Head of caudate nucleus (tissue), 42 donors: ENCODE measurements around the gene DNAI2.

Experiments
- DNase-seq, 42 donors: peaks; one replicate each; pipeline versions ENCODE4 v3.0.0 to v3.0.0-alpha.2; 2020 to 2021; ENCODE audit warnings: mixed read lengths in 7 of 42
- intact Hi-C: fragments of 100-400 bp; cut with DNase I; formaldehyde crosslinking; loops from one replicate; pipeline ENCODE4 v1.15.0; 2022

DNAI2 gene

DNA sequence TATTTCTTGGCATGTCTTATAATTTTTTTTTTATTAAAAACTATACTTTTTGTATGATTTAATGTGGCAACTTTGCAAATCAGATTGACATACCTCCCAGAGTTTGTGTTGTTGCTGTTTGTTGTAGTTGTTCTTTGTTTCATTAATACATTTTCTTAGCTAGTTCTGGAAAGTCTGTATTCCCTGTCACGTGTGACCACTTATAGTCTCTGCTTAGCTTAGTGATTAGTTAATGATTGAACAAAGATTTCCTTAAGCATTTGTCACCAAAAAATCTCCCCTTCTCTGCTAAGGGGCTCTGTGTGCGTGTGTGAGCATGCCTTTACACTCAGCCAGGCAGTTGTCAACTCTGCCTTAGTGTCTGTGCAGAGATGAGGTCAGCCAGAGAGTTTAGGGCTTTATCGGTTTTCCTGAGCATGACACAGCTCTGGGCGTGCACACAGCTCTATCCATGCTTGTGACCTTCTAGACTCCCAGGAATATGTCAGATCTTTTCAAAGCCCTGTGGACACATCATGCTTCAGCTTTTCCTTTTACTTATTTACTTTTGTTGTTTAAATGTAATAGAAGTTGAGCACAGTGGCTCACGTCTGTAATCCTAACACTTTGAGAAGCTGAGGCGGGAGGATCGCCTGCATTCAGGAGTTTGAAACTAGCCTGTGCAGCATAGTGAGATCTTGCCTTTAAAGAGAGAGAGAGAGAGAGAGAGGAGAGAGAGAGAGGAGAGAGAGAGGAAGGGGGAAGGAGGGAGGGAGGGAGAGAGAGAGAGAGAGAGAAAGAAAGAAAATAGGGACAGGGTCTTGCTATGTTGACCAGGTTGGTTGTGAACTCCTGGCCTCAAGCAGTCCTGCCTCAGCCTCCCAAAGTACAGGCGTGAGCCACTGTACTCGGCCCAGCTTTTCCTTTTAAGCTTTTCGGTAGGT is 21.9 kb downstream of the DNAI2 start:
- no peak for DNase-seq
- intact Hi-C loops = loop anchor here (2.0 kb wide), 1 partner anchor 85 kb away; no protein-coding TSS in a partner anchor

DNA sequence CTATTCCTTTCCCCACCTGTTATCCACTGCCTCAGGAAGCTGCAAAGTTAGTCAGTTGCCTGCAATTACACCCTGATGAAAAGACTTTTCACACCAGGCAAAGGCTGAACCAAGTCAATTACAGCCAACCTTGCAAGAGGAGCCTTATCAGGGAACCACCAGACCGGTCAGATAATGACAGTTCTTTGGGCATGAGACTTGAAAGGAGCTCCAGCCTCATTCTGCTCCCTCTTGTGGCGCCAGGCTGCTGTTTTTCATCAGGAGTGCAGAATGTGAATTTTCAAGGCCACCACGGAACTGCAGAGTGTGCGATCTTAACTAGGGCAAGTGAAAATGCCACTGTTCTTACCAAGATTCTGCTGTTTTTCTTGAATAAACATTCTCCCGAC is 22.5 kb downstream of the DNAI2 start:
- DNase-seq = peak; percentile 39 to 93 (median 83)
- intact Hi-C loops = loop anchor here (2.0 kb wide), 1 partner anchor 86 kb away; no protein-coding TSS in a partner anchor

DNA sequence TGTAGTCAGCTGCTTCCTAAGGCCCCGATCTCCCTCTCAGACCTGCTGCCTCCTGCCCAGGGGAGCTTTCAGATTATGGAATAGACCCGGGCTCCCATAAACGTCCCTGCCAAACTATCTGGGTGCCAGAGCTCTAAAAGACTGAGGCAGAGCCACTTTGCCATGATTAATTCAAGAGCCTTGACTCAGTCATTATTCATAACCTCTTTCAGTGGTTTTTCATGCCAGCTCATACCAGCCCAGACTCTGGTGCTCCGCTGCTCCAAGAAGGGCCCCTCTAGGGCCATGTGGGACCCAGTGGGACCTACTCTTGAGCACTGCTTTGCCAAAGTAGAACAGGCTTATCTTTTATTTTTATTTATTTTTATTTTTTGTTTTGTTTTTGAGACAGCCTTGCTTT is 23.9 kb downstream of the DNAI2 start:
- intact Hi-C loops = loop anchor here (2.0 kb wide), 1 partner anchor 87 kb away; no protein-coding TSS in a partner anchor
- peak in 1 of 42 donors; percentile 58 for DNase-seq

DNA sequence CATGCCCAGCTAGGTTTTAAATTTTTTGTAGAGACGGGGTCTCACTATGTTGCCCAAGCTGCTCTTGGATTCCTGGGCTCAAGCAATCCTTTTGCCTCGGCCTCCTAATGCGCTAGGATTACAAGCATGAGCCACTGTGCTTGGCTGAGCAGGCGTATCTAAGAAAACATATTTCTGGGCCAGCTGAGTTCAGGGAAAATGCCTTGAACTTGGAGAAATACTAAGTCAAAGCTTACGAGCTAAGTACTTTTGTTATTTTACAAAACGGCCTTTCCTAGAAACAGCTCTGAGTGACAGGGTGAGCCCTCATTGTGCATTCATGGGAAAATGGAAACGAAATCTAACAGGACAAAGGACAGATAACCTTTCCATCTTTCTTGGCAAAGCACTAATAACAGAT is 24.7 kb downstream of the DNAI2 start:
- intact Hi-C loops = no loop called here
- DNase-seq = no peak

DNA sequence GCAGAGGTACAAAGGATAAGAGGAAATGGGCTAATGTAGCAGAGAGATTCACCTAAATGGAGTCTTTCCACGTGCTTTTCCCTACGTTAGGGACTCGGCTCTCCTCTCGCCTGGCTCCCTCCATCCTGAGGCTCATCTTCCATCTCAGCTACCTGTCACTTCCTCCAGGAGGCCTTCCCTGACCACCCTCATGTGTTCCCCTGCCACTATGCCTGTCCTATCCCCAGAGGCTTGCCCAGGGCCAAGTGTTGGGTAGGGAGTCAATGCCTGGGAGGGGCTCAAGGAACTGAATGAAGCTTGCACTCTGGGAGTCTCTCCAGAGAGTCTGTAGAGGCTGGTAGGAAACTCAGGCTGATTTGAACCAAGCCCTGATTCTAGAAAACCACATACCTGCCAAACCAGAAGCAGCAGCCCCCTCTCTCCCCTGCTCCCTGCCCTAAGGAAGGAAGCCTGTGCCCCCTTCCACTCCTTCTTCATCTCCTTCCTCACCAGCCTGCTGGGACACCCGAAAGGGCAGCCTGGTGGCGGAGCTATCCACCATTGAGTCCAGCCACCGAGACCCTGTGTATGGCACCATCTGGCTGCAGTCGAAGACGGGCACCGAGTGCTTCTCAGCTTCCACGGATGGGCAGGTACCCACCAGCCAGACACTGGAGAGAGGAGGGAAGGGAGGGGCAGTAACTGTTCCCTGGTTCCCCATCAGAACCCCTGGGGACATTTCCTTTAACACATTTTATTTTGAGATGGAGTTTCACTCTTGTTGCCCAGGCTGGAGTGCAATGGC is 25.4 kb downstream of the DNAI2 start:
- DNase-seq = peak in 1 of 42 donors; percentile 22
- intact Hi-C loops = loop anchor here (5.0 kb wide), 1 partner anchor 158 kb away; no protein-coding TSS in a partner anchor

DNA sequence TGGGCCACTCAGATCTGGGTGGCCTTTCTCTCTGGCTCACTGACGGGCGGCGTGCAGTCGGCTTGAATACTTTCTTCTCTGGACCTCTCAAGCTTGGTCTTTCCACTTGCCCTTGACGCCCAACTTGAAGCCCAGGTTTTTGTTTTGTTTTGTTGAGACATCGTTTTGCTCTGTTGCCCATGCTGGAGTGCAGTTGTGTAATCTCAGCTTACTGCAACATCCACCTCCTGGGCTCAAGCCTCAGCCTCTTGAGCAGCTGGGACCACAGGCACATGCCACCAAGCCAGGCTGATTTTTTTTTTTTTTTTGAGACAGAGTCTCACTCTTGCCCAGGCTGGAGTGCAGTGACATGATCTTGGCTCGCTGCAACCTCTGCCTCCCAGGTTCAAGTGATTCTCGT is 29.3 kb downstream of the DNAI2 start:
- DNase-seq = no peak
- intact Hi-C loops = loop anchor here (5.0 kb wide), 1 partner anchor 154 kb away; no protein-coding TSS in a partner anchor

DNA sequence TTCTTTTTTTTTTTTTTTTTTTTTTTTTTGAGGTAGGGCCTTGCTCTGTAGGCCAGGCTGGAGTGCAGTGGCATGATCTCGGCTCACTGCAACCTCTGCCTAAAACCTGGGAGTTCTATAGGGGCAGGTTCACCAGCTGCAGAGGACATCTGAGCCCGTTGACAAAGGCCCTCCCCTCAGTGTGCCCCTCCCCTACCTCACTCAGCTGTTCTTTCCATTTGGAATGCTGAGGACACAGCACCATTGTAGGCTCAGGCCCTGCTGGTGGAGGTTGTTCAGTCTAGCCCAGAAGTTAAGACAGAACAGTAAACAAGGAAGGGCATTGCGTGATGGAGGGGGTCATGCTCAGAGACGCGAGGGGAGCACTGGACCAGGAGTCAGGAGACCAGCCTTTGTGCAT is 30.1 kb downstream of the DNAI2 start:
- intact Hi-C loops = loop anchor here (5.0 kb wide), 1 partner anchor 153 kb away; no protein-coding TSS in a partner anchor
- no peak for DNase-seq

DNA sequence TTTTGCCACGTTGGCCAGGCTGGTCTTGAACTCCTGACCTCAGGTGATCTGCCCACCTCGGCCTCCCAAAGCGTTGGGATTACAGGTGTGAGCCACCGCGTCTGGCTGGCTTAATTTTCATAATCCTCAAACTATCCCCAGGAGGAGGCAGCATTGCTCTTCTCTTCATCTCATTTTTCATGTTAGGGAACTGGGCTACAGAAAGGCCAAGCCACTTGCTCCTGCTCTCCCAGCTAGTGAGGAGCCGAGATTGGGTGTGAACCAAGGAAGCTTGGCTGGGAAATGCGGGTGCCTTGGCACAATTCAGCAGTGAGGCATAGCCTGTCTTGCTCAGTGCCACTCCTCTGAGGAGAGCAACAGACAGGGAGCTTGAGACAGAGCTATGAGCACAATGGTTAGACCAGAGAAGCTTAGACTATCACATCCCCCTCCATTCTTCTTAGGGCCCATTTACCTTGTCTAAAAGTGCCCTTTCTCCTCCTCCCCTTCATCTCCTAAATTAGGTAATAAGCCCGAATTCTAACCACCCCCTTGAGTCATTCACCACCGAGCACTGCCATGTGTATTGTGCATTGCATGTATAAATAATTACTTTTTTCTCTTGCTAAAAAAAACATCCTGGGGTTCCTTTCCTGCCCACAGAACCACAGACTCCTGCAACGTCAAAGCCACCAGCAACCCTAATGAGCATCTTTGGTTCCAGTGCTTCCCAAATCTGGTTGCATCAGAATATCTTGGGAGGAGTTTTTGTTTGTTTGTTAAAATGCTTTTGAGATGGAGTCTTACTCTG is 32.0 kb downstream of the DNAI2 start:
- DNase-seq = peak in 24 of 42 donors; percentile 10 to 80 (median 47)
- intact Hi-C loops = loop anchor here (2.0 kb wide), 1 partner anchor 55 kb away; the partner anchor contains the start of gene BTBD17

DNA sequence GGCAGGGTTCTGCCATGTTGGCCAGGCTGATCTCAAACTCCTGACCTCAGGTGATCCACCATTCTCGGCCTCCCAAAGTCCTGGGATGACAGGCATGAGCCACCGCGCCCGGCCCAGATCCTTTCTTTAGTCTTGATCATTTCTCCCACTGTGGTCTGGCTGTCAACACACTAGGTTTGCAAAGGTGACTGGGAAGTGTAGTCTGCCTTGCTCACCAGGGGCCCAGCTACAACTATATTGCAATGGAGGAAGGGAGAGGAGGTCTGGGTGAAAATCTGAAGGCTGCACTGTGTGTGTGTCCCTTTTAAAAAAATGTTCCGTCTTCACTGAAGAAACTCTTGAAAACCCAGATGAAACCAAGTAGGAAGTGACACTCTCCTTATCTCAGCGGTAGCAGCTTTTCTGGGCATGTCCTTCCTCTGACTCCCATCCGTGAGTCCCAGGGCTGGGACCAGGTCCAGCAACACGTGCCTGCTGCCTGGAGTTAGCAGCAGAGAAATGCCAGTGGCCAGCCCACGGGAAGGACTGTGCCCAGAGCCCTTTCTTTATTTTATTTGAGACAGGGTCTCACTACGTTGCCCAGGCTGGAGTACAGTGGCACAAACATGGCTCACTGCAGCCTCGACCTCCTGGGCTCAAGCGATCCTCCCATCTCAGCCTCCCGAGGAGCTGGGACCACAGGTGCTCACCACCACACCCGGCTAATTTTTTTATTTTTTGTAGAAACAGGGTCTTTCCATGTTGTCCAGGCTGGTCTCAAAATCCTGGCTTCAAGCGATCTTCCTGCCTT is 34.1 kb downstream of the DNAI2 start:
- no peak for DNase-seq
- intact Hi-C loops = loop anchor here (2.0 kb wide), 1 partner anchor 53 kb away; the partner anchor contains the start of gene BTBD17

DNA sequence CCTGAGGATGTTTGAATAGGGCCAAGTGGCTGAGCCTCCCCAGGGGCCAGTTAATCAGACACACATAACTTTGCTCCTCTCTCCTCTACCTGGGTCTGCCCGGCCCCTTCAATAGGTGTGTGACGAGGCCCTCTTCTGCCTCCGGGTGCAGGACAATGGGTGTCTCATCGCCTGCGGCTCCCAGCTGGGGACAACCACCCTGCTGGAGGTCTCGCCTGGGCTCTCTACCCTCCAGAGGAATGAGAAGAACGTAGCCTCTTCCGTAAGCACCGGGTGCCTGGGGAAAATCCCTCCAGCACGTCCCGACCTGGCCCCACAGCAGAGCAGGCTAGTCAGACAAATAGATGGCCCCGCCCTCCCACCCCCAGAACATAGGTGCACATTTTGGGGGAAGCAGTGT is 35.9 kb downstream of the DNAI2 start:
- intact Hi-C loops = loop anchor here (5.0 kb wide), 1 partner anchor 42 kb away; no protein-coding TSS in a partner anchor
- DNase-seq = no peak

DNA sequence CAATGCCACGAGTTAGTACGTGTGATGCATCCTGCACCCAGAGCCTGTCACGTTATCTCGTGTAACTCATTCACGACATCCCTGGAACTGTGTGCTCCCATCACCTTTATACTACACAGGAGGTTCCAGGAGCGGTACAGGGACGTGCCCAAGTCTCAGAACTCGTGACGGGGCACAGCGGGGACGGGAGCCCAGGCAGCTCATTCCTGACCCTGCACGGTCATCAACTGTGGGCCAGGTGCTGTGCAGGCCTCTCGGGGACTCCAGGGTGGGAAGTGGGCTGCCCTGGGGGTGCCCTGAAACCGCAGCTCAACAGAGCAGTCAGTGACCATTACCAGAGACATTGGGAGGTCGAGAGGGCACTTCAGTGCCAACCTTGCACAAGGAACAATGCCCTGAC is 40.8 kb downstream of the DNAI2 start:
- intact Hi-C loops = loop anchor here (5.0 kb wide), 1 partner anchor 37 kb away; no protein-coding TSS in a partner anchor
- no peak for DNase-seq

DNA sequence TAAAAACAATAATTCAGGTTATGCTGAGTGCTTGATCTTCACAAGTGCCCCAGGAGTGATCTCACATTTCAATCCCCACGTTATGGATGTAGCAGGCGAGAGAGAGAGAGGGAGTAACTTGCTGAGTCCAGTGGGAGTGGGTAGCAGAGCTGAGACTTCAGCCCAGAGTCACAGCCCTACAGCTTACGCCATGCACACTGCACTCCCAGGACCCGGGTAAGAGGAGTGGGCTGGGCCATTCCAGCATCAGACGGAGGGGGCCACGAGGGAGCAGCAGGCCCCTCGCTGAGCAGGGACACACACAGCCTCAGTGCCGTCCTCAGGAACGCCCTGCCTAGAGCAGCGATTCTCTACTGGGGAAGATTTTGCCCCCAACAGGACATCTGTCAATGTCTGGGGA is 42.2 kb downstream of the DNAI2 start:
- no peak for DNase-seq
- intact Hi-C loops = no loop called here

DNA sequence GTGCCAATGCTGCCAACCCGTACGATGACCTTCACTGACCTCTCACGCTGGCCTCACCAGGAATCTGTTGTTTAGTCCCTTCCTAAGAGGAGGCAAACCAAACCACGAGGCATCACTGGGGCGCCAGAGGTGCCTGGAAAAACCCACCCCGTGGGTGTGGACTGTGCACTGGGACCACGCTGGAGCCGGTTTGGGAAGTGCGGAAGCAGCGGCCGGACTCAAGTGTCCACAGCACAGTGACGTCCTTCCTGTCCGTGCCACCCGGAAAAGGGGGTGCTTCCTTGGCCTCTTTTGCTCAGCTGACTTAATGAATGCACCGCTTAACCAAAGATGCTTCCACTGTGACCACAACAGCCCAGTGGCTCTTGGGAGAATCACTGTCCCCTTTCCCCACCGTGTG is 43.0 kb downstream of the DNAI2 start:
- no peak for DNase-seq
- intact Hi-C loops = no loop called here

DNA sequence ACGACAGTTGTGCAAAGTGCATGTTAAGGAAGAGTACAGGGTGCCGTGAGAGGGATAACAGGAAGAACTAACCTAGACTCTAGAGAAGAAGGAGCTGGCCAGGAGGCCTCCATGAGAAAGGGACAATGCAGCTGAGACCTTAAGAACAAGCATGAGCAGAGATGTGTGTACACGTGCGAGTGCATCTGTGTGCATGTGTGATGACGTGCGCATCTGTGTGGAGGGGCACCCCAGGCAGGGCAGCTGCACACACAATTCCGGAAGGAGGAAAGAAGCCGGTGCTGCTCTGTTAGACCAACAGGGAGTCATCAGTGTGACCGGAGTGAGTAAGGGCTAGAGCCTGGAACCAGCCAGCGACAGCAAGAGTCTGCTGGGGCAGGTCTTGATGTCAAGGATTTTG is 44.4 kb downstream of the DNAI2 start:
- intact Hi-C loops = no loop called here
- no peak for DNase-seq

DNA sequence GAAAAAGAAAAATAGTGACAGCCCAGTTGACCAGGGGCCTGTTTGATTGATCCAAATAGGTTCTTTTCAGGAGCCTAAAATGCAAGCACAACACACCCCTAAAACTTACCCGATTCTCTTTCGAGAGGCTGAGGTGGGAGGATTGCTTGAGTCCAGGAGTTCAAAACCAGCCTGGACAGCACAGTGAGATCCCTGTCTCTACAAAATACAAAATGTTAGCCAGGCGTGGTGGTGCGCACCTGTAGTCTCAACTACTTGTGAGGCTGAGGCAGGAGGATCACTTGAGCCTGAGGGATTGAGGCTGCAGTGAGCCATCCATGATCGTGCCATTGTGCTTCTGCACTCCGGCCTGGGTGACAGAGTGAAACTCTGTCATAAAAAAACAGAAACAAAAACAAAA is 50.5 kb downstream of the DNAI2 start:
- intact Hi-C loops = no loop called here
- no peak for DNase-seq

DNA sequence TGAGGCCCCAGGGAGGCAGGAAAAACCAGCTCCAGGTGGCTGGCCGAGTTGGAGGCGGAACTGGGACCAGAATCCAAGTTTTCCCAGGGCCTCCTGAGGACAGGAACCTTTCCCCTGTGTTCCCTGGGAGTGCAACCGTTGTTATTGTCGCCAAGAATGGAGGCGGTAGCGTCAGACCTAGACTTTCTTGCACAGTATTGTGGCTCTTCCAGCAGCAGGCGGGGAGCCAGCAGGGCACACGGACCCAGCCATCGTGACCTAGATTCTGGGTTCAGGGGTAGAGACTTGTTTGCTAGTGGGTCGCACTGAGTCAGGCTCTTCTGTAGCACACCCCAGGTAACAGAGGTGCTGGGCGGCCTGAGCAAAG is 51.3 kb downstream of the DNAI2 start:
- intact Hi-C loops = no loop called here
- peak in 10 of 42 donors; percentile 19 to 53 (median 28) for DNase-seq

DNA sequence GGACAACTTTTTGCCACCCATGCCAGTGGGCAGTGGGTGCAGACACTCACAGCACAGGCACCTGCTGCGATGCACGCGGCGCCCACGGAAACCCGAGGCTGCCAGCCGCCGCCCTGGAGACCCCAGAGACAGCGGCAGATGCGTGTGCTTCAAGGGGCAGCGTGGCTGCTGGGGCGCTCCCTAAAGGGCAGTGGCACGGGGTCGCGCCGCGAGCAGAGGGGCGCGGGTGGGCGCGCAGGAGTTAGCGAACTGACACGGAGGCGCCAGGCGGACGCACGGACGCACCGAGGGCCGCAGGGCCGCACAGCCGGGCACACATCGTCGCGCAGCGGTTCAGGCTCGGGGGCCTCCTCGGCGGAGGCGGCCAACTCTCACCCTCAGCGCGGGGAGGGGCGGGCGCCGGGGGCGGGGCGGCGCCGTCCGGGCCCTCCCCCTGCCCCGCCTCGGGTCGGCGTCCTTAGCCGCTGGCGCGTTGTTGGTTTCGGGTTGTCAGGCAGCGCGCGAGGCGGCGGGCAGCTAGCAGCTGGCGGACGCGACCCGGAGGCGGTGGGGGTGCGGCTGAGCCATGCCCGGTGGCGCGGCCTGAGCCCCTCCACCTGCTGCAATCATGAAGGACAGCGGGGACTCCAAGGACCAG is 51.8 kb downstream of the DNAI2 start, which contains the start of gene KIF19:
KIF19 (plus strand) TSS at position 484 of the 637 bp plus-strand sequence; CDS start at position 608, 124 bp downstream.
- intact Hi-C loops = no loop called here
- peak; percentile 33 to 86 (median 72) for DNase-seq
